ENCODE measurements around the gene VSIG8. TPM values are rescaled to one million over a fixed set of nuclear protein-coding genes. Genes with fewer than 3 reads are reported as not detected.

VSIG8 gene
- total RNA-seq, 1 donor from 2014 or later = not detected

DNA sequence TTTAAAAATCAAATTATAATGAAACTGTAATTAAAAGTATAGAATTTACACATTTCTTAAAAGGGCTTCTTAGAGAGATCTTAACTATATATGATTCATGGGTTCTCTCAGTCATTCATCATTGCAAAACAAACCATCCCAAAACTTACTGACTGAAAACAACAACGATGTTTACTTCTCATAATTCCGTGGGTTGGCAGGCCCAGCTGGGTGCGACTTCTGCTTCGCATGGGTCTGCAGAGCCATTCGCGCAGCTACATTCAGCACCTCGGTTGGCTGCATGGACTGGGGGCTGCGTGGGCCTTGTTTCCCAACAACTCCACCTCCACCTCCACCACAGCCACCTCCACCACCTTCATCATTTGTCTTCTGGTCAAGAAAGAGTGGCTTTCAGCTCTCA is 31.7 kb downstream of the VSIG8 start:
- no peak overlapping the region for H3K4me3 ChIP-seq (ENCODE audit: low read depth, low read length)
- no peaks in the 10 kb centered on the region for H3K36me3 ChIP-seq (ENCODE audit: control insufficient read depth, insufficient read depth, low read length)
- no peak for DNase-seq (ENCODE audit: low read depth)
- TF ChIP-seq, protein P1, sequence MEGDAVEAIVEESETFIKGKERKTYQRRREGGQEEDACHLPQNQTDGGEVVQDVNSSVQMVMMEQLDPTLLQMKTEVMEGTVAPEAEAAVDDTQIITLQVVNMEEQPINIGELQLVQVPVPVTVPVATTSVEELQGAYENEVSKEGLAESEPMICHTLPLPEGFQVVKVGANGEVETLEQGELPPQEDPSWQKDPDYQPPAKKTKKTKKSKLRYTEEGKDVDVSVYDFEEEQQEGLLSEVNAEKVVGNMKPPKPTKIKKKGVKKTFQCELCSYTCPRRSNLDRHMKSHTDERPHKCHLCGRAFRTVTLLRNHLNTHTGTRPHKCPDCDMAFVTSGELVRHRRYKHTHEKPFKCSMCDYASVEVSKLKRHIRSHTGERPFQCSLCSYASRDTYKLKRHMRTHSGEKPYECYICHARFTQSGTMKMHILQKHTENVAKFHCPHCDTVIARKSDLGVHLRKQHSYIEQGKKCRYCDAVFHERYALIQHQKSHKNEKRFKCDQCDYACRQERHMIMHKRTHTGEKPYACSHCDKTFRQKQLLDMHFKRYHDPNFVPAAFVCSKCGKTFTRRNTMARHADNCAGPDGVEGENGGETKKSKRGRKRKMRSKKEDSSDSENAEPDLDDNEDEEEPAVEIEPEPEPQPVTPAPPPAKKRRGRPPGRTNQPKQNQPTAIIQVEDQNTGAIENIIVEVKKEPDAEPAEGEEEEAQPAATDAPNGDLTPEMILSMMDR (IDR thresholded peaks at IDR 0.05; ENCODE audit: insufficient read depth, low read length, poor library complexity, severe bottlenecking) = no peak
- H3K27me3 ChIP-seq (ENCODE audit: control insufficient read depth, insufficient read depth, low read length) = no peaks in the 10 kb centered on the region

DNA sequence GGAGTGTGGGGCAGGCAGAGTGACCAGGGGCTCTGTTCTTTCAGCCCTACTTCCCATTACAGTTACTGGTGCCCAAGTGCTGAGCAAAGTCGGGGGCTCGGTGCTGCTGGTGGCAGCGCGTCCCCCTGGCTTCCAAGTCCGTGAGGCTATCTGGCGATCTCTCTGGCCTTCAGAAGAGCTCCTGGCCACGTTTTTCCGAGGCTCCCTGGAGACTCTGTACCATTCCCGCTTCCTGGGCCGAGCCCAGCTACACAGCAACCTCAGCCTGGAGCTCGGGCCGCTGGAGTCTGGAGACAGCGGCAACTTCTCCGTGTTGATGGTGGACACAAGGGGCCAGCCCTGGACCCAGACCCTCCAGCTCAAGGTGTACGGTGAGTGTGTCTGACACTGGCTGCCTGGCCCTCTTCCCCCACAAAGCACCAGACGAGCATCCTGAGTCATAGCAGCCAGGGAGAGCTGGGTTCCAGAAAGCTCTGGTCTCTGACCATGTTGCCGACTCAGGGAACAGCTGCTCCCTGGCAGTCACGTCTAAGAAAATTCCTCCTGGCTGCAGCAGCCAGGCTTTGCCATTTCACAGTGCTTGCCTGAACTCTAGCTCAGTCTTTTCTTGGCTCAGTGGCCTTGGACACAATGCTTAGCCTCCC is 32.5 kb downstream of the VSIG8 start:
- DNase-seq (ENCODE audit: low read depth) = no peak

DNA sequence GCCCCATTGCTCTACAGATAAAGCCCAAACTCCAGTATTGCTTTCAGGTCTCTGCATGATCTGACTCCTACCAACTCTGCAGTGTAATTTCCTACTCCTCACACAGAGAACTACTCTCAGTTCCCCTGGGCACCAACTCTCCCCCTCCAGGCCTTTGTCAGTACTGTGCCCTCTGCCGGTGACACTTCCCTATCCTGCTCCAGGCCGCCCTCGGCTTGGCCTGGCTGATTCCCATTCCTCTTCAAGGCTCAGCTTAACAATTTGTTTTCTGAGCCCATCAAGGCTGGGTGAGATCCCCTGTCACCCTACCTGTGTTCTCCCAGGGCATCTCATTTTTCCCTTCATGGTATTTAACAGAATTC is 33.2 kb downstream of the VSIG8 start:
- TF ChIP-seq, protein P1 (IDR thresholded peaks at IDR 0.05; ENCODE audit: insufficient read depth, low read length, poor library complexity, severe bottlenecking) = peak; percentile 52
- Histone ChIP-seq H3K4me3 (ENCODE audit: low read depth, low read length) (no peak overlapping the region), H3K36me3 (ENCODE audit: control insufficient read depth, insufficient read depth, low read length) (no peaks in the 10 kb centered on the region), H3K27me3 (ENCODE audit: control insufficient read depth, insufficient read depth, low read length) (peaks cover under 1% of the 10 kb centered on the region)
- DNase-seq (ENCODE audit: low read depth) = no peak

More for the DNA sequence above, 32.5 kb downstream of the VSIG8 start:
- TF ChIP-seq, protein P1 (IDR thresholded peaks at IDR 0.05; ENCODE audit: insufficient read depth, low read length, poor library complexity, severe bottlenecking) = no peak
- H3K36me3 ChIP-seq (ENCODE audit: control insufficient read depth, insufficient read depth, low read length) = no peaks in the 10 kb centered on the region
- H3K4me3 ChIP-seq (ENCODE audit: low read depth, low read length) = no peak overlapping the region
- no peaks in the 10 kb centered on the region for H3K27me3 ChIP-seq (ENCODE audit: control insufficient read depth, insufficient read depth, low read length)

DNA sequence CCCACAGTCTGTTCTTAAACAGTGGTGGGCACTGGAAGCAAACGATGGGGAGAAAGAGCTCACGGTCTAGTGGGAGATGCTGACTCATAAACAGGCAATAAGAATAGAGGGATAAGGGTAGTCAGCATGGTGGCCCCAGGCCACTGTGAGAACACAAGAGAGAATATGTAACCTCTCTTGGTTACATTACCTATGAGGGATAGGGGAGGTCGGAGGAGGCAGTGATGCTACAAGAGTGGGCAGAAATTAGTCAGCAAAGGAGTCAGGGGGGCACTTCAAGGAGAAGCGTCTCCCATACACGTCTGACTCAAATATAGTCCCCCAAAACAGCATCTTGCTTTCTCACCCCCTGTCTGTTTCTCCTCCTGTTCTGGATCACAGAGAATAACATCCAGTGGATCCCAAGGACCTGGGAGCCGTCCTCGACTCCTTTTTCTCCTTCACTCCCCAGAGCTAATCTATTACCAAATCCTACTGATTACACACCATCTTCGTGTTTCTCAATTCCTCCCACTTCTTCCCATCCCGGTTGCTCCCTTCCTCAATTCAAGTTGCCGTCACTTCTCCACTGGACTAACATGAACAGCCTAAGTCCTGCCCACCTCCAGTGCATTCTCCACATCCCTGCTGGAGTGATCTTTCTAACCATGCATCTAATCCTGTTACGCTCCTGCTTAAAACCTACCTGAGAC is 33.7 kb downstream of the VSIG8 start:
- Histone ChIP-seq H3K27me3 (ENCODE audit: control insufficient read depth, insufficient read depth, low read length) (peaks cover 5% of the 10 kb centered on the region), H3K4me3 (ENCODE audit: low read depth, low read length) (no peak overlapping the region), H3K36me3 (ENCODE audit: control insufficient read depth, insufficient read depth, low read length) (no peaks in the 10 kb centered on the region)
- TF ChIP-seq, protein P1 (IDR thresholded peaks at IDR 0.05; ENCODE audit: insufficient read depth, low read length, poor library complexity, severe bottlenecking) = no peak
- DNase-seq (ENCODE audit: low read depth) = no peak

DNA sequence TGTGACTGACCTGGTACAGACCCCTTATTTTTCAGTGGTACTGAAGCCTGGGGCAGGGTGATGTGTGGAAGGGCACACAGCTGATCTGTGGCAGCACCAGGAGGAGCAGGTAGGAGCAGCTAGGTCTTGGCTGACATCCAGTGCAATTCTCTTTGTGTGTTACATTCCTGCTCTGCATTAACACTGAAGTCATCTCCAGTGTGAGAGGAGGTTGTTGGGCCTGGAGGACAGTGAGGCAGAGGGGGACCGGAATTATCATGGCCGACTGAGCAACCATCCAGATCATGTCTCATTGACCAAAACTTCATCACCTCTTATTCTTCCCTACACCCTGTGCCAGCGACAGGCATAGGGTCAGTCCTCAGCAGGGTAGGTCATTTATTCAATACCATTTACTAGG is 34.3 kb downstream of the VSIG8 start:
- H3K4me3 ChIP-seq (ENCODE audit: low read depth, low read length) = no peak overlapping the region
- peaks cover 7% of the 10 kb centered on the region for H3K27me3 ChIP-seq (ENCODE audit: control insufficient read depth, insufficient read depth, low read length)
- TF ChIP-seq, protein P1 (IDR thresholded peaks at IDR 0.05; ENCODE audit: insufficient read depth, low read length, poor library complexity, severe bottlenecking) = no peak
- no peak for DNase-seq (ENCODE audit: low read depth)
- no peaks in the 10 kb centered on the region for H3K36me3 ChIP-seq (ENCODE audit: control insufficient read depth, insufficient read depth, low read length)
